Vagina (tissue), 2 donors: ENCODE data around the gene AMMECR1.

Experiments
- CTCF ChIP-seq, 3 experiments: fragments of 450-650 bp in 2 of 3; fragments of 200-600 bp in 1 of 3; sonication (generic) in 1 of 3; IDR thresholded peaks; one replicate each; pipeline ENCODE4 v1.5.1; 2017 to 2019; ENCODE audit warnings: antibody characterized with exemption in 3 of 3, mild to moderate bottlenecking in 2 of 3, moderate library complexity in 2 of 3
- POLR2A ChIP-seq, 2 donors: fragments of 450-650 bp; IDR thresholded peaks; one replicate each; pipeline ENCODE4 v1.6.1; 2017; ENCODE audit warnings: antibody characterized with exemption in 2 of 2, mild to moderate bottlenecking in 2 of 2, moderate library complexity in 2 of 2

GRCh38 chrX:110268395-110268794 is 49.5 kb downstream of the AMMECR1 start:
- TF ChIP-seq CTCF (IDR thresholded peaks at IDR 0.05) (no peak), POLR2A (IDR thresholded peaks at IDR 0.05) (no peak)
